B cell (primary cell): ENCODE measurements around the gene GPC5. TPM values are rescaled to one million over a fixed set of nuclear protein-coding genes. Genes with fewer than 3 reads are reported as not detected.

Experiments
- ATAC-seq: fragments of 200-7000 bp; cut with Tn5 transposase; one replicate; pipeline ENCODE4 v1.10.0; 2021; ENCODE audit warnings: low read depth, mild to moderate bottlenecking, moderate number of reproducible peaks, moderate library complexity
- CTCF ChIA-PET: fragments of 350-600 bp; sonication (Branson Sonifier 250); formaldehyde crosslinking; loops from one replicate; lab custom pipeline; 2021; ENCODE audit warnings: antibody characterized with exemption, inconsistent platforms; lab: Charles Lee
- POLR2A ChIA-PET: fragments of 350-600 bp; sonication (Branson Sonifier 250); formaldehyde crosslinking; loops from one replicate; lab custom pipeline; 2021; ENCODE audit warnings: antibody characterized with exemption; lab: Charles Lee
- DNase-seq: peaks from one replicate; pipeline ENCODE4 v3.0.0; 2013
- H2AFZ ChIP-seq: 2 replicates; pipeline ENCODE4 v1.6.1; 2012; ENCODE audit warnings: mild to moderate bottlenecking, low read depth, low read length; ENCODE audit not compliant: insufficient read depth, poor library complexity, severe bottlenecking
- H3K27ac ChIP-seq, 2 donors: 1 replicate in 1 of 2; 2 replicates in 1 of 2; pipeline ENCODE4 v1.5.1; 2012 to 2013; ENCODE audit warnings: low read length in 2 of 2, mild to moderate bottlenecking in 2 of 2, moderate library complexity in 1 of 2
- H3K27me3 ChIP-seq, 4 experiments: fragments of 200-600 bp in 1 of 4; sonication (generic) in 1 of 4; replicated peaks in 1 of 4; 1 replicate in 2 of 4; 2 replicates in 2 of 4; pipeline versions ENCODE4 v1.6.1 to v1.7.0; 2013 to 2016; ENCODE audit warnings: low read length in 3 of 4, mild to moderate bottlenecking in 2 of 4, mixed read lengths in 1 of 4, moderate library complexity in 1 of 4; ENCODE audit not compliant: insufficient read depth in 4 of 4, control insufficient read depth in 3 of 4; ENCODE audit errors: control extremely low read depth in 1 of 4
- H3K36me3 ChIP-seq, 2 experiments: replicated peaks in 1 of 2; 1 replicate in 1 of 2; 2 replicates in 1 of 2; pipeline versions ENCODE4 v1.6.1 to v1.7.1; 2013; ENCODE audit warnings: low read length in 1 of 2; ENCODE audit not compliant: insufficient read depth in 2 of 2, control insufficient read depth in 1 of 2; ENCODE audit errors: control extremely low read depth in 1 of 2, extremely low read depth in 1 of 2
- H3K4me1 ChIP-seq, 2 donors: fragments of 200-600 bp in 1 of 2; sonication (generic) in 1 of 2; 1 replicate in 1 of 2; 2 replicates in 1 of 2; pipeline versions ENCODE4 v1.5.1 to v1.6.1; 2013 to 2017; ENCODE audit warnings: low read length in 2 of 2; ENCODE audit not compliant: control insufficient read depth in 2 of 2, insufficient read depth in 2 of 2
- H3K4me2 ChIP-seq: replicated peaks from 2 replicates; pipeline ENCODE3; 2012; ENCODE audit warnings: mild to moderate bottlenecking, low read depth, low read length; ENCODE audit not compliant: poor library complexity, severe bottlenecking
- H3K4me3 ChIP-seq, 5 experiments: fragments of 200-600 bp in 1 of 5; sonication (generic) in 1 of 5; 1 replicate in 3 of 5; 2 replicates in 2 of 5; pipeline versions ENCODE4 v1.5.1 to v1.7.0; 2011 to 2016; ENCODE audit warnings: low read length in 4 of 5, mild to moderate bottlenecking in 4 of 5, low read depth in 2 of 5, control low read depth in 1 of 5, moderate library complexity in 1 of 5; ENCODE audit not compliant: insufficient read depth in 1 of 5; ENCODE audit errors: control extremely low read depth in 1 of 5, extremely low read depth in 1 of 5
- H3K79me2 ChIP-seq: fragments of 200-600 bp; sonication (generic); one replicate; pipeline ENCODE4 v1.6.0; 2016; ENCODE audit warnings: low read length; ENCODE audit not compliant: control insufficient read depth, insufficient read depth
- H3K9ac ChIP-seq: fragments of 200-600 bp; sonication (generic); 2 replicates; pipeline ENCODE4 v1.6.1; 2017; ENCODE audit warnings: mild to moderate bottlenecking, low read length, moderate library complexity
- H3K9me3 ChIP-seq, 3 donors: one replicate each; pipeline versions ENCODE4 v1.6.1 to v1.7.1; 2013; ENCODE audit warnings: low read length in 2 of 3; ENCODE audit not compliant: control insufficient read depth in 2 of 3, insufficient read depth in 1 of 3; ENCODE audit errors: control extremely low read depth in 1 of 3
- H4K20me1 ChIP-seq: 2 replicates; pipeline ENCODE4 v1.6.0; 2012; ENCODE audit warnings: mild to moderate bottlenecking, low read length; ENCODE audit not compliant: insufficient read depth, control insufficient read depth, poor library complexity, severe bottlenecking
- H3K27ac Mint-ChIP-seq: one replicate; pipeline ENCODE4 v1.8.0; 2021; ENCODE audit warnings: mixed read lengths
- H3K27me3 Mint-ChIP-seq: one replicate; pipeline ENCODE4 v1.8.0; 2021; ENCODE audit warnings: mixed read lengths
- H3K4me1 Mint-ChIP-seq: one replicate; pipeline ENCODE4 v1.8.0; 2021; ENCODE audit warnings: mixed read lengths
- H3K4me3 Mint-ChIP-seq: one replicate; pipeline ENCODE4 v1.8.0; 2021; ENCODE audit warnings: mixed read lengths
- H3K9me3 Mint-ChIP-seq: one replicate; pipeline ENCODE4 v1.8.0; 2022; ENCODE audit warnings: mixed read lengths; ENCODE audit not compliant: insufficient read depth
- EZH2 ChIP-seq: IDR thresholded peaks from 2 replicates; pipeline ENCODE4 v1.6.1; 2012; ENCODE audit warnings: borderline replicate concordance, low read depth, mild to moderate bottlenecking, moderate library complexity, low read length; ENCODE audit not compliant: insufficient read depth, poor library complexity, severe bottlenecking
- WGBS: methylation state at CpG from one replicate; pipeline ENCODE4 v1.1.5; 2013; ENCODE audit warnings: missing lambda C conversion rate; ENCODE audit not compliant: insufficient coverage; 5-methylcytosine and 5-hydroxymethylcytosine counted together
- intact Hi-C: fragments of 100-400 bp; cut with micrococcal nuclease; formaldehyde crosslinking; loops from one replicate; pipeline ENCODE4 v1.10.0; 2022
- polyA plus RNA-seq: library from polyadenylated mRNA; depleted of rRNA; stranded (reverse); fragments of >200 nt; gene quantifications from 2 replicates; pipeline ENCODE4 v1.2.3, GENCODE V29; 2012
- total RNA-seq, 2 donors: library from RNA; stranded (reverse); fragments of 120-200 nt in 1 of 2; gene quantifications; 1 replicate in 1 of 2; 2 replicates in 1 of 2; pipeline versions ENCODE4 v1.2.3 to v1.2.4, GENCODE V29; 2013 to 2022
- TF ChIP-seq, protein P1 (sequence below): fragments of 200-600 bp; IDR thresholded peaks from one replicate; pipeline ENCODE4 v1.8.0; 2022; ENCODE audit warnings: antibody characterized with exemption, mild to moderate bottlenecking

The GPC5 gene
- total and polyA plus RNA-seq, 2 donors (not counting 1 experiment from before 2014, with no cell fraction given): 0.15 to 0.30 TPM

DNA sequence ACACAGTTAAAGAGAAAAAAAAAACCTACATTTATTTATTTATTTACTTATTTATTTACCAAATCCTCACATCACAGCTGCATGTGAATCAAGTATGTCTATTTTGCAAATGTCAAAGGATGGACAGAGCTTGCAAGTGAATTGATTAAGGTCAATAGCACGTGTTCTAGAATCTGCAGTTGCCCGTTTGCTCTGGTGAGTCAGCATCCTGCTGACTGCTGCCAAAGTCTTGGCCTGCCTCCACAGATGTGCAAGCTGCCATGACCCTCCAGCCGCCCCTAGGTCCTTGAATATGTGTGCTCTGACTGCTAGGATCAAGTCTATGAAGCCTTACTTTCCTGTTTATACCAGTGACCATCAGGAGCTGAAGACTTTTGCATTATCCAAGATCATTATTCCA, 320.6 kb downstream of the GPC5 start:
- CTCF ChIA-PET: interaction anchor here (0.9 to 1.8 kb wide), 2 partner anchors 10 to 344 kb away, joined by 3 to 4 read pairs; no protein-coding TSS in a partner anchor
- H3K27ac Mint-ChIP-seq: no peak overlapping the region
- no peak overlapping the region for H3K4me2 ChIP-seq

DNA sequence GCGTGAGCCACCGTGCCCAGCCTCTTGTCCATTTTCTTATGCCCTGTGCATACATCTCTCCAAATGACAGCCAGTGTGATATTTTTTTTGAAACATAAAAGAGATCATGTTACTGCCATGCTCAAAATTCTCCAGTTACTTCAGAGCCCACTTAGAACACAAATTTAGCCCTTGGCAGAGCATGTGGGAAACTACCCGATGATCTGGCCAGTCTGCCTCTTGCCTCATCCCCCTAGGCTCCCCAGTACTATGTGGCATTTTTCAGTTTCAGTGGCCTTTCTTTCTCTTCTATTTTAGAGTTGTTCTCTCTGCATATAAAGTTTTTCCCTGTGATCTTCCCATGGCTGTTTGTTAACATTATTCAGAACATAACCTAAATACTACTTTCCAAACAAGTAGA, 323.0 kb downstream of the GPC5 start:
- Mint-ChIP-seq H3K4me3 (no peak overlapping the region), H3K27me3 (no peaks in the 10 kb centered on the region), H3K9me3 (no peaks in the 10 kb centered on the region), H3K27ac (no peak overlapping the region), H3K4me1 (no peaks in the 10 kb centered on the region)
- no peak for ATAC-seq
- no peaks in the 10 kb centered on the region for H3K36me3 ChIP-seq
- no peak for DNase-seq
- H3K27ac ChIP-seq: no peak overlapping the region
- WGBS: 90% methylated on average over 3 of the region's 3 CpGs
- POLR2A ChIA-PET: no interaction called here
- intact Hi-C loops: no loop called here
- no peaks in the 10 kb centered on the region for H4K20me1 ChIP-seq
- CTCF ChIA-PET: interaction anchor here (0.9 to 1.6 kb wide), 4 partner anchors 14 to 586 kb away, joined by 3 to 5 read pairs (median 4); no protein-coding TSS in a partner anchor
- TF ChIP-seq, protein P1, sequence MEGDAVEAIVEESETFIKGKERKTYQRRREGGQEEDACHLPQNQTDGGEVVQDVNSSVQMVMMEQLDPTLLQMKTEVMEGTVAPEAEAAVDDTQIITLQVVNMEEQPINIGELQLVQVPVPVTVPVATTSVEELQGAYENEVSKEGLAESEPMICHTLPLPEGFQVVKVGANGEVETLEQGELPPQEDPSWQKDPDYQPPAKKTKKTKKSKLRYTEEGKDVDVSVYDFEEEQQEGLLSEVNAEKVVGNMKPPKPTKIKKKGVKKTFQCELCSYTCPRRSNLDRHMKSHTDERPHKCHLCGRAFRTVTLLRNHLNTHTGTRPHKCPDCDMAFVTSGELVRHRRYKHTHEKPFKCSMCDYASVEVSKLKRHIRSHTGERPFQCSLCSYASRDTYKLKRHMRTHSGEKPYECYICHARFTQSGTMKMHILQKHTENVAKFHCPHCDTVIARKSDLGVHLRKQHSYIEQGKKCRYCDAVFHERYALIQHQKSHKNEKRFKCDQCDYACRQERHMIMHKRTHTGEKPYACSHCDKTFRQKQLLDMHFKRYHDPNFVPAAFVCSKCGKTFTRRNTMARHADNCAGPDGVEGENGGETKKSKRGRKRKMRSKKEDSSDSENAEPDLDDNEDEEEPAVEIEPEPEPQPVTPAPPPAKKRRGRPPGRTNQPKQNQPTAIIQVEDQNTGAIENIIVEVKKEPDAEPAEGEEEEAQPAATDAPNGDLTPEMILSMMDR: no peak
- no peak for TF ChIP-seq EZH2
- no peaks in the 10 kb centered on the region for H3K79me2 ChIP-seq
- H3K4me1 ChIP-seq: no peaks in the 10 kb centered on the region
- no peak overlapping the region for H2AFZ ChIP-seq
- H3K9ac ChIP-seq: no peak overlapping the region
- H3K27me3 ChIP-seq: no peaks in the 10 kb centered on the region
- H3K4me3 ChIP-seq: no peak overlapping the region
- no peaks in the 10 kb centered on the region for H3K9me3 ChIP-seq
- H3K4me2 ChIP-seq: no peak overlapping the region

More for the DNA sequence above, 320.6 kb downstream of the GPC5 start:
- Mint-ChIP-seq H3K4me3 (no peak overlapping the region), H3K27me3 (no peaks in the 10 kb centered on the region), H3K4me1 (no peaks in the 10 kb centered on the region), H3K9me3 (no peaks in the 10 kb centered on the region)
- Histone ChIP-seq H3K27ac (no peak overlapping the region), H3K9ac (no peak overlapping the region), H3K36me3 (no peaks in the 10 kb centered on the region), H2AFZ (no peak overlapping the region), H3K27me3 (no peaks in the 10 kb centered on the region), H4K20me1 (no peaks in the 10 kb centered on the region), H3K79me2 (no peaks in the 10 kb centered on the region), H3K4me3 (no peak overlapping the region), H3K9me3 (no peaks in the 10 kb centered on the region), H3K4me1 (no peaks in the 10 kb centered on the region)
- intact Hi-C loops: no loop called here
- POLR2A ChIA-PET: no interaction called here
- TF ChIP-seq, protein P1: no peak
- no peak for TF ChIP-seq EZH2
- ATAC-seq (no peak), DNase-seq (no peak)
- WGBS: 25% methylated on average over 3 of the region's 3 CpGs
